Parathyroid adenoma (tissue), 2 donors: ENCODE results near the gene STAU1.
"Not testable (repeated sequence)": the region's sequence is repeated elsewhere in the genome, so short reads cannot be mapped to it uniquely, and the experiment has no call there.

Source experiments
- H2AFZ ChIP-seq: fragments of 300-600 bp; sonication (generic); one replicate; pipeline ENCODE4 v1.7.0; 2017; ENCODE audit warnings: antibody characterized with exemption, mild to moderate bottlenecking
- H3K27ac ChIP-seq: fragments of 300-600 bp; sonication (generic); one replicate; pipeline ENCODE4 v1.7.0; 2017
- H3K27me3 ChIP-seq: fragments of 300-600 bp; sonication (generic); one replicate; pipeline ENCODE4 v1.7.0; 2017; ENCODE audit warnings: low read length; ENCODE audit not compliant: control insufficient read depth, insufficient read depth
- H3K36me3 ChIP-seq: fragments of 300-600 bp; sonication (generic); one replicate; pipeline ENCODE4 v1.7.0; 2017; ENCODE audit warnings: low read length; ENCODE audit not compliant: control insufficient read depth, insufficient read depth
- H3K4me1 ChIP-seq: fragments of 300-600 bp; sonication (generic); one replicate; pipeline ENCODE4 v1.7.0; 2017; ENCODE audit warnings: control low read depth
- H3K4me2 ChIP-seq: fragments of 300-600 bp; sonication (generic); one replicate; pipeline ENCODE4 v1.7.0; 2017; ENCODE audit warnings: low read length
- H3K4me3 ChIP-seq: fragments of 300-600 bp; sonication (generic); one replicate; pipeline ENCODE4 v1.7.0; 2017; ENCODE audit warnings: low read depth, low read length
- H3K79me2 ChIP-seq: fragments of 300-600 bp; sonication (generic); one replicate; pipeline ENCODE4 v1.7.0; 2017; ENCODE audit warnings: control low read depth
- H3K9ac ChIP-seq: fragments of 300-600 bp; sonication (generic); one replicate; pipeline ENCODE4 v1.7.0; 2017; ENCODE audit warnings: mild to moderate bottlenecking
- H3K9me3 ChIP-seq: fragments of 300-600 bp; sonication (generic); one replicate; pipeline ENCODE4 v1.7.0; 2017; ENCODE audit warnings: low read length; ENCODE audit not compliant: control insufficient read depth
- CTCF ChIP-seq: fragments of 300-600 bp; sonication (generic); IDR thresholded peaks from one replicate; pipeline ENCODE4 v1.7.0; 2017; ENCODE audit warnings: antibody characterized with exemption, mild to moderate bottlenecking
- donor health status: primary hyperparathyroidism.

STAU1 gene

GRCh38 chr20:49100972-49101371 lies 87.2 kb downstream of the STAU1 start:
- Histone ChIP-seq H2AFZ (no peak overlapping the region), H3K4me3 (no peak overlapping the region), H3K4me2 (no peak overlapping the region), H3K27me3 (no peaks in the 10 kb centered on the region), H3K9me3 (no peaks in the 10 kb centered on the region), H3K27ac (no peak overlapping the region), H3K79me2 (no peaks in the 10 kb centered on the region), H3K36me3 (no peaks in the 10 kb centered on the region), H3K9ac (no peak overlapping the region), H3K4me1 (no peaks in the 10 kb centered on the region)
- no peak for TF ChIP-seq CTCF

GRCh38 chr20:49100292-49100691 lies 87.8 kb downstream of the STAU1 start:
- not testable (repeated sequence) for H3K4me3 ChIP-seq, H3K27ac ChIP-seq

GRCh38 chr20:49099011-49099410 lies 89.1 kb downstream of the STAU1 start:
- Histone ChIP-seq H3K27me3 (no peaks in the 10 kb centered on the region), H3K9ac (no peak overlapping the region), H3K27ac (no peak overlapping the region), H3K36me3 (no peaks in the 10 kb centered on the region), H2AFZ (no peak overlapping the region), H3K79me2 (no peaks in the 10 kb centered on the region), H3K4me1 (no peaks in the 10 kb centered on the region), H3K4me3 (no peak overlapping the region), H3K9me3 (no peaks in the 10 kb centered on the region), H3K4me2 (no peak overlapping the region)
- TF ChIP-seq CTCF: no peak

More at GRCh38 chr20:49100292-49100691, 87.8 kb downstream of the STAU1 start:
- not testable (repeated sequence) for H3K36me3 ChIP-seq, H3K4me2 ChIP-seq, H3K9ac ChIP-seq, H3K79me2 ChIP-seq, H3K4me1 ChIP-seq, H3K9me3 ChIP-seq, H3K27me3 ChIP-seq, H2AFZ ChIP-seq

- H2AFZ ChIP-seq: no peak overlapping the region
- no peak for TF ChIP-seq CTCF
- no peak overlapping the region for H3K4me2 ChIP-seq
- no peak overlapping the region for H3K27ac ChIP-seq
- H3K4me1 ChIP-seq: no peaks in the 10 kb centered on the region
- H3K27me3 ChIP-seq: no peaks in the 10 kb centered on the region
- H3K79me2 ChIP-seq: no peaks in the 10 kb centered on the region
- H3K9ac ChIP-seq: no peak overlapping the region
- no peaks in the 10 kb centered on the region for H3K9me3 ChIP-seq
- H3K36me3 ChIP-seq: no peaks in the 10 kb centered on the region
- H3K4me3 ChIP-seq: no peak overlapping the region
Observed at GRCh38 chr20:49098136-49098535, 90.0 kb downstream of the STAU1 start.

- Histone ChIP-seq H2AFZ (no peak overlapping the region), H3K4me1 (no peaks in the 10 kb centered on the region), H3K4me2 (no peak overlapping the region), H3K4me3 (no peak overlapping the region), H3K9ac (no peak overlapping the region), H3K36me3 (no peaks in the 10 kb centered on the region), H3K27me3 (no peaks in the 10 kb centered on the region), H3K27ac (no peak overlapping the region), H3K79me2 (no peaks in the 10 kb centered on the region), H3K9me3 (no peaks in the 10 kb centered on the region)
- no peak for TF ChIP-seq CTCF
Observed at GRCh38 chr20:49097159-49097558, 91.0 kb downstream of the STAU1 start.
